Stimulated activated naive CD8-positive, alpha-beta T cell treated with anti-CD3 and anti-CD28 coated beads, Interleukin-15, Interleukin-2, amounts not matched to agents 100 ng/mL and 50 ng/mL, for 24 hours (primary cell): ENCODE measurements around the gene GDF11.

Source experiments
- H3K27ac Mint-ChIP-seq: one replicate; pipeline ENCODE4 v1.8.0; 2021; ENCODE audit warnings: mild to moderate bottlenecking, mixed read lengths
- H3K27me3 Mint-ChIP-seq: one replicate; pipeline ENCODE4 v1.8.0; 2021; ENCODE audit warnings: mixed read lengths
- H3K36me3 Mint-ChIP-seq: one replicate; pipeline ENCODE4 v1.8.0; 2021; ENCODE audit warnings: low read depth, mixed read lengths
- H3K4me1 Mint-ChIP-seq: one replicate; pipeline ENCODE4 v1.8.0; 2021; ENCODE audit warnings: low read depth, mixed read lengths
- H3K4me3 Mint-ChIP-seq: one replicate; pipeline ENCODE4 v1.8.0; 2021; ENCODE audit warnings: mild to moderate bottlenecking, mixed read lengths
- H3K9me3 Mint-ChIP-seq: one replicate; pipeline ENCODE4 v1.8.0; 2021; ENCODE audit warnings: mixed read lengths

Gene GDF11

DNA sequence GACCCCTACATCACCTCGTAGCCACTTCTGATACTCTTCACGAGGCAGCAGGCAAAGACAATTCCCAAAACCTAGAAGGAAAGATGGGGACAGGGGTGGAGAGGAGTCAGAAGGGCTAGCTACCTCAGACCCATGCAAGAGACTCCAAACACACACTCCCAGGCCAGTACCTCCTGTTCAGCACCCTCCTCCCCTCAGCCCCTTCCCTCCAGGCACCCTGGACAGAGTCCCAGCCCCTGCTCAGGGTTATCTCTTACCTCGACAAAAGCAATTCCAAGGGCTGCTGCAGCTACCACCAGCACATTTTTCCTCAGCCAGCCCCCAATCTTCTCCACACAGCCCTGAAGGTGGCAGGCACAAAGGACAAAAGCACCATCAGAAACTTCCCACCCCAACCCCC is 17.4 kb upstream of the GDF11 start:
- Mint-ChIP-seq H3K4me3 (no peak overlapping the region), H3K27me3 (no peaks in the 10 kb centered on the region), H3K4me1 (peaks cover 31% of the 10 kb centered on the region), H3K27ac (no peak overlapping the region), H3K9me3 (no peaks in the 10 kb centered on the region), H3K36me3 (peaks cover 9% of the 10 kb centered on the region)

DNA sequence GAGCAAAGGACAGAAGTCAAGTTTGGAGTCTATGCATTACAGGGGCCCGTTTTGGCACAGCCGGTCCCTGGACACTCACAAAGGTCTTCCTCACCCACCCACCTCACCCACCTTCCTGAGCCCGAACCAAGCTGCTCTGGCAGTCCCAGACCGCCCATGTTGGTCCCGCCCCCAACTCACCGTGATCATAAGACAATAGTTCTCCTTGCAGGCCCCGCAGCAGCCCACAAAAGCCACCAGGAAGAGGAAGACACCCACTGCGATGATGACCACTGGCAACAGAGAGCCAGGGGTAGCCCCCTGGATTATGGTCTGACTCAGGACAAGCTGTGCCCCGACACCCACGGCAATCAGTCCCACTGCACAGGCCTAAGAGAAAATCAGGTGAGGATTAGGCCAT is 16.0 kb upstream of the GDF11 start:
- peak overlapping the region; percentile 77 for H3K4me3 Mint-ChIP-seq
- H3K27me3 Mint-ChIP-seq: no peaks in the 10 kb centered on the region
- peak overlapping the region; percentile 67 for H3K27ac Mint-ChIP-seq
- H3K36me3 Mint-ChIP-seq: peaks cover 9% of the 10 kb centered on the region
- H3K9me3 Mint-ChIP-seq: no peaks in the 10 kb centered on the region
- H3K4me1 Mint-ChIP-seq: peaks cover 32% of the 10 kb centered on the region

DNA sequence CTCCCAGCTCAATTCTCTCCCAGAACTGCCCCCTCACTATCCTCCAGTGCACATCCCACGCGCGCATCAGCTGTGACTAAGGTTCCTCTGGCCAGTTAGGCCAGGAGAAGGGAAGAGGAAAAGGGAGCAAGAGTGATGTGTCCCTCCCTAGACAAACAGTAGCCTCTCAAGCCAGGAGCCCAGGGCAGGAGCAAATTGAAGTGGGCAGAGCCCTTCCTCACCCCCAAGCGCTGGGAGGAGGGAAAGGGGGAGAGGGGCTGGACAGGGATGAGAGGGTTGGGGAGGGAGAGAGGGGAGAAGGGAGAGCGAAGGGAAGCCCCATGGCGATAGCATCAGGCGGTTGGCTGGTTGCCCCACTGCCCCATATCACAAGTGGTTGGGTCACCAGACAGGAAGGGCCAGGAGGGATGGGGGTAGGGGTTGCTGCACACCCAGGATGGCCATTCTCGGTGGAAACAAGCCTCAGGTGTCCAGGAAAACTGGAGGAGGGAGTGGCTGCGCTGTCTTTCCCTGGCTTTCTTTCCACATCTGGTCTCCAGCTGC is 15.2 kb upstream of the GDF11 start:
- Mint-ChIP-seq H3K4me1 (peaks cover 32% of the 10 kb centered on the region), H3K27me3 (no peaks in the 10 kb centered on the region), H3K4me3 (peak overlapping the region; percentile 77), H3K9me3 (no peaks in the 10 kb centered on the region), H3K36me3 (peaks cover 9% of the 10 kb centered on the region), H3K27ac (peak overlapping the region; percentile 67)

DNA sequence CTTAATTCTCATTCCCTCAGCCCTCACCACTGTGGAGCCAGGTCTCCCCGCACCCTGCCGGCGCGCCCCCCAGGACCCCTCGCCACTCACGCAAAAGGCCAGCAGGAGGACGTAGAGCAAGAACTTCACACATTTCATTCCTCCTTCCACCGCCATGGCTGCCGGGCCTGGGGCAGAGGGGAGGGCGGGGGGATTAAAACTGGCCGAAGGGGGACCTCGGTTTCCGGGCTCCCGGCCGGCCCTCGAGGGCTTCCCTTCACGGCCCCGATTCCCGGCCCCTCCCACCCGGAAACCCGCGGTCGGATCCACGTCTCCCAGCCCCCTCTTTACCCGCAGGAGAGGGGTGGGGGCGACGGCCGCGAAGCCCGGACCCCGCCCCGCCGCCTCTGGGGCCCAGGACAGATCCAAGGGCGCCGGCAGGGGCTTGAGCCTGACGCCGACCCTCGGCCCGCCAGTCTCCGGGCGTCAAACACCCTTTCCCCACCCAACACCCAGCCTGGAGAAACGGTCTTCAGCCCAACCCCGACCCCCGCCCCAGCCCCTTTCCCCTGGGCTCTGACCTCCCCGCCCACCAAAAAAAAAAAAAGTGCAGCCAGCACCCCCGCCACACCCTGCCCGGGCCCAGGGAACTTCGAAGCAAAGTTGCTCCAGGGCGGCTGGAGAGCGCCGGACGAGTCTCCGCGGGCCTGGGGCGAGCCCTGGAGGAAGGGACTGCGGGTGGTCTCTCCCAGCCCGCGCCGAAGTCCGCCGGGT is 14.6 kb upstream of the GDF11 start:
- peaks cover 32% of the 10 kb centered on the region for H3K4me1 Mint-ChIP-seq

DNA sequence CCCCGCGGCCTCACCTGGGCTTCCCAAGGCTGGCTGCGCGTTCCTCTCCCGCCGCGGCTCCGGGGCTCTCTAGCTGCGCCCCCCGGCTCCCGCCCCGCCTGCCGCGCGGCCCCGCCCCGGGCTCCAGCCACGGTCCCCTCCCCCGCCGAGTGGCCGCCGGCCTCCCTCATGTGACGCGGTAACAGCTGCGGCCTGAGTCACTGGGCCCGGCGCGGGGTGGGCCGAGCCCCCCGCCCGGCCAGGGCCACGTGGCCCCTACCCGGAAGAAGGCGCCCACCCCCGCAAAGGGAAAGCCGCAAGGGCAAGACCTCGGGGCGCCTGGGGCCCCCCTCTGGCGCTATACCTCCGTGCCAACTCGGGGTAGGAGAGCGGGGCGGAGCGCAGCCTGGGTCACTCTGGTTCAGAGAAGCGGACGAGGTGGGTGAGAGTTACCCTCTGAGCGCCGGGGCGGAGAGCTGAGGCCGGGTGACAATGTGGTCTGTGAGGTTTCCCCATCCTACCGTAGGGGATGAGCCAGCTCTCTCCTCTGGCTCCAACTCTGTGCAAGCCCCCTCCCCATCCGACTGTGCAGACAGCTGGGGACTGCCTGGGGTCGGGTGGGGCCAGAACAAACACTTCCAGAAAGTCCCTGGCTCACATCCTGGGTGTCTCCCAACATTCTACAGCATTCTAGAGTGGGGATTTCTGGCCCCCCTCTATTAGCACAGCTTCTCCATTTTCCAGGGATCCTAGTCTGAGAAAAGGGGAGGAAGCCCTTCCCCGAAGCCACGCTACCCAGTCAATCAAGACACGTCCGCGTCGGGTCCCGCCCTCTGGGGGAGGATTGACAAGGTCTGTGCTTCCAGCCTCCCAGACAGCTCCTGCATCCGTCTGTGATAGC is 13.7 kb upstream of the GDF11 start, which contains the start of gene CD63:
Gene CD63 (minus strand): TSS at position 71 of the 880 bp plus-strand sequence. CDS start 668 bp downstream, outside the sequence.
- Mint-ChIP-seq H3K27me3 (no peaks in the 10 kb centered on the region), H3K36me3 (peaks cover 9% of the 10 kb centered on the region), H3K4me3 (peak within 1 kb of the TSS; percentile 89), H3K9me3 (no peaks in the 10 kb centered on the region), H3K4me1 (peaks cover 32% of the 10 kb centered on the region), H3K27ac (peak within 1 kb of the TSS; percentile 84)

More for the DNA sequence above, 14.6 kb upstream of the GDF11 start:
- H3K27ac Mint-ChIP-seq: peak overlapping the region; percentile 67
- H3K36me3 Mint-ChIP-seq: peaks cover 9% of the 10 kb centered on the region
- H3K9me3 Mint-ChIP-seq: no peaks in the 10 kb centered on the region
- H3K4me3 Mint-ChIP-seq: peak overlapping the region; percentile 89
- no peaks in the 10 kb centered on the region for H3K27me3 Mint-ChIP-seq

DNA sequence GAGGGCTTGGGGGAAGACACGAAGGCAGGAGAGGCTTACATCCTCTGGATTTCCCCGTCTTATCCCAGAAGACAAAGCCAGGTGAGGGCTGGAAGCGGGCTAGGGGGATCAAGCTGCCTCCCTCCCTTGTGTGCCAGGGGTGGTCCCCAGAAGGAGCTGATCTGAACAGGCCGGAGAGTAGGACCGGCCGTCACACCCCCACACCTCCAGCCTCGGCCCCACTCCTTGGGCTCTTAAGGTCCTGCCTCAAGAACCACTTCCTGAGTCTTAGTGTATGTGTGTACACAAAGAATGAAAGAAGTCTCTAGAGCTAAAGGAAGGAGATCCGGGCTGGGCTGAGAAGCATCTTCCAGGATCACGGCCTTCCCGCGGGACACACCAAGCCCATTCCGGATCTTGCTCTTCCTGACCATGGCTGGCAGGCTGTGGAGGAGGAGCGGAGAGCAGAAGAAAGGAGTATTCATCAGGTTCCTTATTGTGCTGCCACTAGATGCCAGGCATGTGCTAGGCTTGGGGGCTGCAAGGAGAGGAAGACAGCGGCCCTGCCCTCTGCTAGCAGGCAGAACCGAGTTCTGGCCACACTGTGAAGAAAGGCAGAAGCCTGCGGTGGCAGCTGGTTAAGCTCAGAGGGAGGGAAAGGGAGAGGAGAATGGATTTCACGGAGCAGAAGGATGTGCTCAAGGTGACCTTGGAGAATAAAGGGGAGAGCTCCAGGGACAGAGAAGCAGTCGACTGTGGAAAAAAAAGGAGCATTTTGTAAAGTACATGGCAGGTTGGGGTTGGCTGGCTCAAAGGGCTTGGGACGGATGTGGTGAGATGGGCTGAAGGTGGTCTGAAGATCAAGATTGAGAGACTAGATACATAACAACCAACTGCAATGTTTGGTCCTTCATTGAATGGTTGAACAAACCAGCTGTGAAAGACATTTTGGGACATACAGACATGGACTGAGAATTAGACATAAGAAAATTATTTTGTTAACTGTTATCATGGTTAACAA is 12.8 kb upstream of the GDF11 start:
- Mint-ChIP-seq H3K36me3 (peaks cover 5% of the 10 kb centered on the region), H3K4me1 (peaks cover 27% of the 10 kb centered on the region), H3K27me3 (no peaks in the 10 kb centered on the region), H3K9me3 (no peaks in the 10 kb centered on the region), H3K4me3 (peak overlapping the region; percentile 89), H3K27ac (peak overlapping the region; percentile 84)

DNA sequence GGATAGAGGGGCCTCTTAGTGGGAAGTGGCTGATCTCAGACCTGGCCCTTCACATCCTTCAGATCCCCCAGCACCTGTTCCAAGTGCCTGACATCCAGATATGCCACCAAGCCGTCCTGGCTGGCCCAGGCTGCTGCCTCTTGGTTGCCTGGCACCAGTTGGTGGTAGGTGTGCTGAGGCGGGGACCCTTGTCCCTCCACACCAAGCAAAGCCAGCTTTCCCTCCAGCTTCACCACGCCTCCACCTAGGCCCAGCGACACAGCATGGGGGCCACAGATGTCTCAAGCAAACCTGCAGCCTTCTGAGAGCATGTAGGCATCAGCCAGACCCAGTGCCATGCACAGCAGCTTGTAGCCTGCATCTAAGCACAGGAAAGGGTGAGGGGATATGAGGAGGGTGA is 10.6 kb upstream of the GDF11 start:
- no peak overlapping the region for H3K4me3 Mint-ChIP-seq
- no peak overlapping the region for H3K27ac Mint-ChIP-seq
- no peaks in the 10 kb centered on the region for H3K27me3 Mint-ChIP-seq
- H3K36me3 Mint-ChIP-seq: no peaks in the 10 kb centered on the region
- H3K9me3 Mint-ChIP-seq: no peaks in the 10 kb centered on the region
- peaks cover 24% of the 10 kb centered on the region for H3K4me1 Mint-ChIP-seq

DNA sequence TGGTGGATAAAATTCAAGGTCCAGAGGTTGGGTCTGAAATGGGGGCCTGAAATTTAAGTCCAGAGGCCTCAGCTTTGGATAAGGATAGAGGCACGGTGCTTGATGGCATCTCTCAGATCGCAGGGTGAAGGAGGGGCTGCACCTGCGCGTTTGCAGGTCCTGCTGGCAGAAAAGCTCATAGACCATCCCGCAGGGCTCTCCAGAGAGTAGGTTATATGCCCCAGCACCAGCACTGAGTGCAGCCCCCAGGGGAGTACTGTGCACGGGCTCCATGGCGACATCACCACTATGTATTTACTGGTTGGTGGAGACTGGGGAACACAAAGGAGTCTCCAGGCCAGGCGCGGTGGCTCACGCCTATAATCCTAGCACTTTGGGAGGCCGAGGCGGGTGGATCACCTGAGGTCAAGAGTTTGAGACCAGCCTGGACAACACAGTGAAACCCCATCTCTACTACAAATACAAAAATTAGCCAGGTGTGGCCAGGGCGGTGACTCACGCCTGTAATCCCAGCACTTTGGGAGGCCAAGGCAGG is 9.8 kb upstream of the GDF11 start:
- H3K4me1 Mint-ChIP-seq: peaks cover 27% of the 10 kb centered on the region
- H3K36me3 Mint-ChIP-seq: no peaks in the 10 kb centered on the region
- H3K9me3 Mint-ChIP-seq: no peaks in the 10 kb centered on the region
- H3K27me3 Mint-ChIP-seq: no peaks in the 10 kb centered on the region
- no peak overlapping the region for H3K27ac Mint-ChIP-seq
- H3K4me3 Mint-ChIP-seq: no peak overlapping the region

DNA sequence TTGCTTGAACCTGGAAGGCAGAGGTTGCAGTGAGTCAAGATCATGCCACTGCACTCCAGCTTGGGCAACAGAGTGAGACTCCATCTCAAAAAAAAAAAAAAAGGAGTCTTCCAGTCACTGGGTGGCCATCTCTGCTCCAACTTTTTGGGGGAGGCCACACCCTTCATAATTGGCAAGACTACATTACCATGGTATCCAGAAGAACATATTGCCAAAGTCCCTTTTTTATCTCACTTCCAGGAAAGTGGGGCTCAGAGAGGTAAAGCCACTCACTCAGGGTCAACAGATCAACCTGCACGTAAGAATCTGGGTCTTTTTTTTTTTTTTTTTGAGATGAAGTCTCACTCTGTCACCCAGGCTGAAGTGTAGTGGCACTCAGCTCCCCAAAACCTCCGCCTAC is 9.1 kb upstream of the GDF11 start:
- Mint-ChIP-seq H3K27me3 (no peaks in the 10 kb centered on the region), H3K27ac (no peak overlapping the region), H3K4me1 (peaks cover 31% of the 10 kb centered on the region), H3K4me3 (no peak overlapping the region), H3K36me3 (no peaks in the 10 kb centered on the region), H3K9me3 (no peaks in the 10 kb centered on the region)

DNA sequence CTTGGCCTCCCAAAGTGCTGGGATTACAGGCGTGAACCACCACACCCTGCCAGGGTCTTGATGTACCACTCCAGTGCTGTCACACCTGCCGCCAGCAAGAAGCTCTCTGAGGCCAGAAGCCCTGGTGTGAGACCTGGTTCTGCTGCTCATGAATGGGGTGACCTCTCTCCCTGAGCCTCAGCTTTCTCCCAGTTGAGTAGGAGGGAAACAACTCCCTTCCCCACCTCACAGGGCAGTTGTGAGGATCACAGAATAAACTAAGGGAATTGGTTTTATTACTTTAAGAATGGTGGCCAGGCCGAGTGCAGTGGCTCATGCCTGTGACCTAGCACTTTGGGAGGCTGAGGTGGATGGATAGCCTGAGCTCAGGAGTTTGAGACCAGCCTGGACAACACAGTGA is 8.3 kb upstream of the GDF11 start:
- H3K9me3 Mint-ChIP-seq: no peaks in the 10 kb centered on the region
- no peak overlapping the region for H3K4me3 Mint-ChIP-seq
- peaks cover 30% of the 10 kb centered on the region for H3K4me1 Mint-ChIP-seq
- no peaks in the 10 kb centered on the region for H3K27me3 Mint-ChIP-seq
- H3K36me3 Mint-ChIP-seq: no peaks in the 10 kb centered on the region
- H3K27ac Mint-ChIP-seq: no peak overlapping the region

DNA sequence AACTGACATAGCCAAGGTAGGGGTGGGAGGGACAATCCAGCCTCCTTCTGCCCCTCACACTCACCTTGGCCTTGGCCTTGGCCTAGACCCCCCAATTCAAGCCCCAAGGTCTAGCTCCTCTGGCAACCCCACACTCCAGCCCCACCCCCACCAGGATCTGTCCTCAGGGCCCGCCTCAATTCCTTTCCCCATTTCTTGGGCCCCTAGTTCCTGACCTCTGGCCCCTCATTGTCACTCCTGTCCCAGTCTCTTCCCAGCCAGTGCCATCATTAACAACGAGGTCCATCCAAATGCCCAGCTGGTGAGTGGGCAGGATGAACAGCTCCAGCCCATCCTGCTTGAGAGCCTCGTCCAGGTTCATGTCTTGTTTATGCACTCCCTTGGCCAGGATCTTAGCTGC is 6.8 kb upstream of the GDF11 start:
- Mint-ChIP-seq H3K27ac (no peak overlapping the region), H3K9me3 (no peaks in the 10 kb centered on the region), H3K36me3 (no peaks in the 10 kb centered on the region), H3K27me3 (no peaks in the 10 kb centered on the region), H3K4me1 (peaks cover 18% of the 10 kb centered on the region), H3K4me3 (no peak overlapping the region)

DNA sequence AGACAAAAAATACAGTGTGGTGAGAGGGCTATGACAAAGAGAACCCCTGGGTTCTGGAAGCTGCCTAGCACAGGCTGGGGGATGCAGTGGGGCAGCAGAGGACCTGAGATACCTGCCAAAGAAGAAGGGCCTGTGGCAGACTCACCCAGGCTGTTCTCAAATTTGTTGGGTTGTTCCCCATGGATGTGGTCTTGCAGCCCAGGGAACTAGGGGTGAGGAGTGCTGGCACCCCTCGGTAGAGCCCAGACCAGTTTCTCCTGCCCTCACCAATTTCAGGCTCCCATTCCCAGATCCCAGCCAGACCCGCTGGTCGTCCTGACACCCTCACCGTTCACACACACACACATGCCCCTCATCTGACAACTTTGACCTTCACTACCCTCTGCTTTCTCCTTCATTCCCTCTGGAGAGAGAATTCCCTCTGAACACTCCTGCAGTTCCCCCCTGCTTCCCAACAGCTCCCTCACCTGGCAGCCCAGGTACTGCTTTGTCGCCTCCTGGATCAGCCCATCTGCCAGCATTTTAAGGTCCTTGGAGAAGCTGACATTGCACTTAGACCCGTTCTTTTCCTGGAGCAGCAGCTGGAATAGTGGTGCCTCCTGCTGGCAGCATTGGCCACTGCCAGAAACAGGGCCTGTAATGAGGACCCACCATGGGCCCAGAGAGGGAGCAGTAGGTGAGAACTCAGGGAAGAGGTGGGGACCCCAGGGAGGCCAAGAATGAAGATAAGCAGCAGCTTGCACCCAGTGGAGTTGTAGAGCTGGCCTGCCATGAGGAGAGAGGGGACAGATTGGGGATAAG is 5.9 kb upstream of the GDF11 start:
- Mint-ChIP-seq H3K9me3 (no peaks in the 10 kb centered on the region), H3K27ac (peak overlapping the region; percentile 81), H3K27me3 (no peaks in the 10 kb centered on the region), H3K4me3 (no peak overlapping the region), H3K36me3 (no peaks in the 10 kb centered on the region), H3K4me1 (peaks cover 21% of the 10 kb centered on the region)

DNA sequence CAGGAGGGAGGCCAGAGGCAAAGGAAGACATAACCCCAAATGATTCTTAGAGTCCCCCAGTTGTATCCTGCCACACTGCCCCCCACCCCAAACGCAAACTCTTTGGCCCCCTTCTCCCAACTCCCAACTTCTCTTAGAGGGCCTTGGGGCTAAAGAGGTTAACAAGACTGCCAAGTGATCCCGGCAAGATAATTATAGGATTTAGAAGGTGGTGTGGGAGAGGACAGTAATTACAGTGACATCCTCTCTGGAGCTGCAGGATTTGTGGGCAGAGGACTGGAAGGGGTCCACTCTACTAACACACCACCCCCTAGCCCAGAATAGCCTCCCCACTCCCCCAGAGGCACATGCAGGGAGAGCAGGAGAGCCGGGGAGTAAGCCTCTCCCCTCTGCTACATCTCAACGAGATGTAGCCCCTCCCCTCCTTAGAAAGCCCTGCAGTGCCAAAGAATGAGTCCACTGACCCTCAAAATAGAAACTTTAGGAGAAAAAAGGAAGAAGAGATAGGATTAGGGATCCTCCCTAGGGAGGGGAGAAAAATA is 5.3 kb upstream of the GDF11 start:
- H3K4me1 Mint-ChIP-seq: peaks cover 28% of the 10 kb centered on the region
- H3K27me3 Mint-ChIP-seq: no peaks in the 10 kb centered on the region
- H3K9me3 Mint-ChIP-seq: no peaks in the 10 kb centered on the region
- no peaks in the 10 kb centered on the region for H3K36me3 Mint-ChIP-seq
- H3K4me3 Mint-ChIP-seq: peak overlapping the region; percentile 82
- peak overlapping the region; percentile 81 for H3K27ac Mint-ChIP-seq
